Measurements from ENCODE around the gene MAN1C1.
"Not testable (repeated sequence)": the region's sequence is repeated elsewhere in the genome, so short reads cannot be mapped to it uniquely, and the experiment has no call there.

MAN1C1 gene

GRCh38 chr1:25654109-25654660 lies 37.6 kb downstream of the MAN1C1 start:
- in situ Hi-C loops (cut with MboI; ENCODE audit: low sequenced_read_pairs) = no loop called here

DNA sequence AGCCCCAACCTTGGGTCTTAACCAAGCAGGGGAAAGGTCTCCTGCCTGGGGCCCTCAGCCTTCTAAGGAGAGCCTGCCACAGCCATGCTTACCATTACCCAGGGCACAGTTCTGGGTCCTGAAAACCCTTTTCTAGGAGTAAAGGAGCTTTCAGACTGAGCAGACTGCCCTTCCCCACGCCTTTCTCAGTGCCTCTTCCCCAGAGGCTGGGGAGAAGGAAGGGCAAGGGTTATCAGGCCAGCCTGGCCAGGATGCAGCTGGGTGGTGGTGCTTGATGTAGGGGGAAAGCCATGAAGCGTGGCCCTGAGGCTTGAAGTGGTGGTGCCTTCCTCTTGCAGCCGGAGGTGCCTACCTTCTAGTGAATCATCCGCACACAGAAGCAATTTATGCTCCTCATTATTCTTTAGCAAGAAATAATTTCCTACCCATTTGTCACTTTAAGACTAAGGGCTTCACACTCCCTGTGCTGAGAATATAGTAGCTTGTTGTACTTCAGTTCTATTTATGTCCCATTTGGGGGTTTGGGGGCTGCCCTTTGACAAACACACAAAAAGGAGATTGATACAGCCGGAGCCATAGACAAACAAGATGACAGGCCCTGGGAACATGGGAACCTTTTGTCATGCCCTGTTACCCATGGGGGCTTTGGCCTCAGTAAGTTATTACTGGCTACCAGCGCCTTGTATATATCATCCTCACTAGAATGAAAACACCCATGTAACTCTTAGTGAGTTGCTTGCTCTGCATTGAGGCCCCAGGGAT lies 40.7 kb downstream of the MAN1C1 start:
- in situ Hi-C loops (cut with MboI; ENCODE audit: low sequenced_read_pairs) = no loop called here

DNA sequence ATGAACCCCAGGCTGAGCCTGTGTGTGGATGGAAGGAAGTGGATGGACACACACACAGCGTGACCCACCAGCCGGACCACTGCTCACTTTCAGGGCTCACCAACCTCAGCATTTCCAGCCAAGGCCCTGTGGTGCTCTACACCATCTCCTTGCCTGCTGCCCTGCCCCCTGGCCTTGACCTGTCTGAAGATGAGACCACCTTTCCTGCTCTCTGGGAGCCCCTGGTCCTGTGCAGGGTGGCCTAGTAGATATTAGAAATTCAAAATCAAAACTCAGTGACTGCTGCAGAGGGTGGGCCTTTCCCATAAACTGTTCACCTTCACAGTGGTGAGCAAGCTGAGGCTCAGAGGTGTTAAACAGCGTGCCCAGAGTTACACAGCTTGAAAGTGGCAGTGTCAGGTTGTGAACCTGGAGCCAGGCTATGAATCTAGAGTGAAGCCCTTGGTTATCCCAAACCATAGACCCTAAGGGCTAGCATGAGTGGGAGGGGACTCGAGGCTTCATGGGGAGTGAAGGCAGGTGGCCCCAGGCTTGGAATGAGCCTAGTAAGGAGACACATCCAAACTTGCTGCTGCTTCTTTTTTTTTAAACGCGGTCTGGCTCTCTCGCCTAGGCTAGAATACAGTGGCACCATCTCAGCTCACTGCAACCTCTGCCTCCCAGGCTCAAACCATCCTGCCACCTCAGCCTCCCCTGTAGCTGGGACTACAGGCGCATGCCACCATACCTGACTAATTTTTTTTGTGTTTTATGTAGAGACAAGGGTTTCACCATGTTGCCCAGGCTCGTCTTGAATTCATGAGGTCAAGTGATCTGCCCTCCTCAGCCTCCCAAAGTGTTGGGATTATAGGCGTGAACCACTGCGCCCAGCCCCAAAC lies 41.5 kb downstream of the MAN1C1 start:
- in situ Hi-C loops (cut with MboI; ENCODE audit: low sequenced_read_pairs) = no loop called here

GRCh38 chr1:25658791-25659431 lies 42.3 kb downstream of the MAN1C1 start:
- in situ Hi-C loops (cut with MboI; ENCODE audit: low sequenced_read_pairs) = no loop called here

GRCh38 chr1:25661043-25661815 lies 44.6 kb downstream of the MAN1C1 start:
- in situ Hi-C loops (cut with MboI; ENCODE audit: low sequenced_read_pairs) = no loop called here

- in situ Hi-C loops (cut with MboI; ENCODE audit: low sequenced_read_pairs) = no loop called here
Measured at GRCh38 chr1:25662061-25662460, 45.5 kb downstream of the MAN1C1 start.

- in situ Hi-C loops (cut with MboI; ENCODE audit: low sequenced_read_pairs) = not testable (repeated sequence)
Measured at GRCh38 chr1:25662959-25663358, 46.4 kb downstream of the MAN1C1 start.

GRCh38 chr1:25664357-25665199 lies 48.0 kb downstream of the MAN1C1 start:
- in situ Hi-C loops (cut with MboI; ENCODE audit: low sequenced_read_pairs) = no loop called here

- in situ Hi-C loops (cut with MboI; ENCODE audit: low sequenced_read_pairs) = no loop called here
Measured at GRCh38 chr1:25666460-25666859, 49.9 kb downstream of the MAN1C1 start.

DNA sequence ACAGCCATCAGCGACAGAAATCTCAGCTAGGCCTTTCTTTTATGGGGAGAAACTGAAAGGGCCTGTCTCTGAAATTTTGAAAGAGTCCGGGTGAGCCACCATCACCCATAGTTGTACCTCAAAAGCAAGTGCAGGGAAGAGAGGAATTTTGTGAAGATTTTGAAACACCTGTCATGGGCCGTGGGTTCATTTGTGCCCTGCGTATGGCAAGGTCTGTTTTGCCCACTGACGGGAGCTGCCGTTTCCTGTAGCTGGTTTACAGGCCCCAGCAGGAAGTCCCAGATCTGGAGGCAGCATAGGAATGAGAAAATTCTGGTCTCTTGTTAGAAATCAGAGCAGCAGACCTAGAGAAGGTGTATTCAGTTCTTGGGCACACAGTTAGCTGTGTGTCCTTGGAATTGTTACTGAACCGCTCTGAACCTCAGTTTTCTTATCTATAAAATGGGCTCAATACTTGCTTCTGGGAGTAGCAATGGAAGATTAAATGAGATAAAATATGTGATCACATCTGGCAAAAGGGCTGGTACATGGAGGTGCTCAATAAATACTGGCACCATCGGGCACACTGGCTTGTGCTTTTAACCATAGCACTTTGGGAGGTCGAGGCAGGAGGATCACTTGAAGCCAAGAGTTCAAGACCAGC lies 52.5 kb downstream of the MAN1C1 start:
- in situ Hi-C loops (cut with MboI; ENCODE audit: low sequenced_read_pairs) = no loop called here

GRCh38 chr1:25669781-25670567 lies 53.4 kb downstream of the MAN1C1 start:
- in situ Hi-C loops (cut with MboI; ENCODE audit: low sequenced_read_pairs) = no loop called here

DNA sequence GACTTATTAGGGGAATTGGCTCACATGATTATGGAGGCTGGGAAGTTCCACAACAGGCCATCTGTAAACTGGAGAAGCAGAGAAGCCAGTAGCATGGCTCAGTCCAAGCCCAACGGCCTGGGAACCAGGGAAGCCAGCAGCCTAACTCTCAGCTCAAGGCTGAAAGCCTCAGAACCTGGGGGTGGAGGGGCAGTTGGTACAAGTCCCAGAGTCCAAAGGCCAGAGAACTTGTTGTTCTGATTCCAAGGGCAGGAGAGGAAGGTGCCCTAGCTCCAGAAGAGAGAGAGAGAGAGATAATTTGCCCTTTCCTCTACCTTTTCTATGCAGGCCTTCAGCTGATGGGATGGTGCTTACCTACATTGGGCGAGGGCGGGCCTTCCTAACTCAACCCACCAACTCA lies 55.3 kb downstream of the MAN1C1 start:
- in situ Hi-C loops (cut with MboI; ENCODE audit: low sequenced_read_pairs) = no loop called here

DNA sequence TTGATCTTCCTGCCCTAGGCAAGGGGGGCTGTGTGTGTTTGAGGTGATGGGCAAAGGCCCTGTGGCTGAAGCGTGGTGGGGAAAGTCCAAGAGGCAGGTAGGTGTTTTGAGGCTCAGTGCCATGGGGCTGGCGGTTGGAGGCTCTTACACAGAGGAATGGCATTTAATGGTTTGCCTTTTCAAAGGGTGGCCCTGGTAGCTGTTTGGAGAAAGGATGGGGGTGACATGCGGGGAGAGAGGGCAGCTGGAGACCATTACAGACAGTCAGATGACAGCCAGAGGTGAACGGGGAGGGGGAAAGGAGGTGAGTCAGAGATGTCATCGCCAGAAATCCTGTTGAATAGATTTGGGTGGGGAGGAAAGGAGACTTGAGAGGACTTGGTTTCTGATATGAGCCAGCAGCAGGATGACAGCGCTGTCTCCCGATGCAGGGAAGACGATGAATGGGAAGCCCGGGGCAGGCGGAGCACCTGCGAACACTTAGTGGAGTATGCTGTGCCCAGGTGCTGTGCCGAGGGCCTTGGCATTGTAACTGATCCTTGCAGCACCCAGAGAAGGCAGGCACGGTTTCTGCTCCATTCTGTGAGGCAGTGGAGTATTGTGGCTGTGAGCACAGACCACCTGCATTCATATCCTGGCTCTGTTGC lies 56.3 kb downstream of the MAN1C1 start:
- in situ Hi-C loops (cut with MboI; ENCODE audit: low sequenced_read_pairs) = no loop called here

DNA sequence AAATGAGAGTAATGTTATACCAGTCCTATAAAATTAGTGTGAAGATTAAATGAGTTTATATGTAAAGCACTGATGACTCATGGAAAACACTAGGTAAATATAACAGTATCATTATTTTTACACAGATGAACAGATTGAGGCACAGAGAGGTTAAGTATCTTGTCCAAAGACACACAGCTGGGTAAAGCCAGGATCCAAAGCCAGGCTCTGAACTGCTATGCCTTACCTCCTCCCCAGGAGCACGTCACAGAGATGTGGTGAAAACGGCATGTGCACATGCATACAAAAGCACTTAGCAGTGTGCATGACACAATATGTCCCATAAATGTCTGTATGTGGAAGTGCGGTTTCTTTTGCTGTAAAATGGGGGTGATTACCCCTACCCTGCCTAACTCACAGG lies 56.9 kb downstream of the MAN1C1 start:
- in situ Hi-C loops (cut with MboI; ENCODE audit: low sequenced_read_pairs) = no loop called here

DNA sequence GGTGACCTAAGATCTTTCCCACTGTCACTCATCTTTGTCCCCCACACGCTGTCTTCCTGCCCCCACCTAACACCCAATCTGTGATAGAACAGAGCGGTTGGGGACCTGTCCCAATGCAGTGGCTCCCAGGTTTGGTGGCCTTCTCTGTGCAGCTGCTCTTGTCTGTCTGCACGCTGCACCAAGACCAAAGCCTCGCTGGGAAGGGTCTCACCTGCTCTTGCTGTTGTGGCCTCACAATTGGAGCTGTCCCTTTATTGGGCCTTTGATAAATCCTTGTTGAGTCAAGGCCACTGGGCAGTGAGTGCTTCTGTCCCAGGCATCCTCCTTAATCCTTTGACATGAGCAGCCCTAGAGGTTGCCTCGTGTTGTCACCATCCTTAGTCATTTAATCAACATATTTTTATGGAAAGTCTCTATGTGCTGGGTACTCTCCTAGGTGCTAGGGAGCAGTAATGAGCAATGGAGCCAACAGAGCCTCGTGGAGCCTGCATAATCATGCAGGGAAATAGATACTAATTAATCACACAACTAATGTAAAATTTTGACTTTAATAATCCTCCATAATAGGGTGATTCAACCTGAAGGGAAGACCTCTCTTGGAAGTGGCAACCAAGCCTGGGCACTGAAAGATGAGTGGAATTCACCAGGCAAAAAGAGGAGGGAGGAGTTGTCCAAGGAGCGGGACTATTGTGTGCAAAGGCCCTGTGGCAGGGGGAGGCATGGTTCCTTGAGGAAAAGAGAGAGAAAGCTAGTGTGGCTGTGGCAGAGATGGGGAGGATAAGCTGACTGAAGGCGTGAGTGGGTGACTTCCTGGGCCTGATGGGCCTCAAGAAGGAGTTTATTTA lies 57.6 kb downstream of the MAN1C1 start:
- in situ Hi-C loops (cut with MboI; ENCODE audit: low sequenced_read_pairs) = no loop called here

DNA sequence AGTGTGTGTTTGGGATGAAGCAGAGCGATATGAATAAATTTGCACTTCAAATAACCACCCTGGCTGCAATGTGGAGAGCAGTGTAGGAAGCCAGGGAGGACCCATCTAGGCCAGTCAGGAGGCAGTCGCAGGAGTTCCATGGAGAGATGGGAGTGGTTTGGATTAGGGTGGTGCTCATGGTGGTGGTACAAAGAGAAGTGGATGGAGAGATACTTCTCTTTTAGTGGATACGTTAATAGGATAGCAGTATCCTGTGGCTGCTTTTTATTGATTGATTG lies 58.2 kb downstream of the MAN1C1 start:
- in situ Hi-C loops (cut with MboI; ENCODE audit: low sequenced_read_pairs) = no loop called here

- in situ Hi-C loops (cut with MboI; ENCODE audit: low sequenced_read_pairs) = no loop called here
Measured at GRCh38 chr1:25675729-25676476, 59.3 kb downstream of the MAN1C1 start.
